ENCODE results near the gene MLLT6. TPM values are rescaled to one million over a fixed set of nuclear protein-coding genes. Genes with fewer than 3 reads are reported as not detected.

MLLT6 gene
- total and polyA plus RNA-seq, 2 of the 13 experiments (the other 11 are each of a cell fraction or from before 2014, with no cell fraction given) = 50.7 to 69.5 TPM

DNA sequence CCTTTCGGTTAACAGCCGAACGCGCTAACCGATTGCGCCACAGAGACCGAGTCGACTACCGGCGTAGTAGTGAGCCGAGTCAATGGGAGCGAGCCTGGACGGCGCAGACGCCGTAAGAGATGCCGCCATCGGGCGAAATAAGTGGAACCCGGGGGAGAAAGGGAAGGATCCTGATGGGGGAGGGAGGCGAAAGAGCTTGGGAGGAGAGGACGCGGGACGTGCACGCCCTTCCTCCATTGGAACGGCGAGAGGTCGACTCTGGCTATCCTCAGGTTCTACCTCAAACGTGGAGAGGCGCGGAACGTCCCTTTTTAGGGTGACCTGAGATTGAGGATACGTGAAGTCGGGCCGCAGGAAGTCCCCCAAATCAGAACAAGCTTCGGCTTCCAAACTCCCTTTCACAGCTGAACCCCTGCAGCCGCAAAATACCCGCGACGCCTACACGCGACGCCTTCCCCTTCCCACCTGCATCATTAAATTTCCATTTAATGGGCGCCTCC lies 46.8 kb downstream of the MLLT6 start (continued):
- TF ChIP-seq, protein P1, sequence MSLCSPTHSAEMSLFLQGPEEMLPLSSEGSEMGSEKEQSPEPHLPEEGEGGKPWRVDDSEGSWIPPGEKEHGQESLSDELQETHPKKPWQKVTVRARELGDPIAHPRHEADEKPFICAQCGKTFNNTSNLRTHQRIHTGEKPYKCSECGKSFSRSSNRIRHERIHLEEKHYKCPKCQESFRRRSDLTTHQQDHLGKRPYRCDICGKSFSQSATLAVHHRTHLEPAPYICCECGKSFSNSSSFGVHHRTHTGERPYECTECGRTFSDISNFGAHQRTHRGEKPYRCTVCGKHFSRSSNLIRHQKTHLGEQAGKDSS (CRISPR knock-in tag; IDR thresholded peaks at IDR 0.05; ENCODE audit: borderline replicate concordance, low read depth) = peak; percentile 81; the same call in 1 of the 2 replicates
- TF ChIP-seq MBD4 (IDR thresholded peaks at IDR 0.05; ENCODE audit: borderline replicate concordance, low read length) (no peak), SOX5 (CRISPR knock-in tag; IDR thresholded peaks at IDR 0.05; ENCODE audit: borderline replicate concordance) (peak; percentile 66; the same call in 1 of the 2 replicates), EEA1 (CRISPR knock-in tag; IDR thresholded peaks at IDR 0.05; ENCODE audit: borderline replicate concordance) (peak; percentile 28; the same call in 1 of the 2 replicates), SETDB1 (CRISPR knock-in tag; IDR thresholded peaks at IDR 0.05; ENCODE audit: borderline replicate concordance) (no peak), REPIN1 (CRISPR knock-in tag; IDR thresholded peaks at IDR 0.05; ENCODE audit: borderline replicate concordance, low read depth) (peak; percentile 80), NFE2L1 (CRISPR knock-in tag; IDR thresholded peaks at IDR 0.05; ENCODE audit: borderline replicate concordance) (0 out of 2 replicates have a peak, but pooled peaks have one; percentile 5), ONECUT2 (CRISPR knock-in tag; IDR thresholded peaks at IDR 0.05) (peak; percentile 2; the same call in 1 of the 2 replicates), SIX4 (CRISPR knock-in tag; IDR thresholded peaks at IDR 0.05) (no peak), ZNF101 (CRISPR knock-in tag; IDR thresholded peaks at IDR 0.05; ENCODE audit: borderline replicate concordance, low read depth) (no peak), ZSCAN21 (CRISPR knock-in tag; IDR thresholded peaks at IDR 0.05; ENCODE audit: borderline replicate concordance) (peak; percentile 37; the same call in 1 of the 2 replicates)
- TF ChIP-seq, protein P2, sequence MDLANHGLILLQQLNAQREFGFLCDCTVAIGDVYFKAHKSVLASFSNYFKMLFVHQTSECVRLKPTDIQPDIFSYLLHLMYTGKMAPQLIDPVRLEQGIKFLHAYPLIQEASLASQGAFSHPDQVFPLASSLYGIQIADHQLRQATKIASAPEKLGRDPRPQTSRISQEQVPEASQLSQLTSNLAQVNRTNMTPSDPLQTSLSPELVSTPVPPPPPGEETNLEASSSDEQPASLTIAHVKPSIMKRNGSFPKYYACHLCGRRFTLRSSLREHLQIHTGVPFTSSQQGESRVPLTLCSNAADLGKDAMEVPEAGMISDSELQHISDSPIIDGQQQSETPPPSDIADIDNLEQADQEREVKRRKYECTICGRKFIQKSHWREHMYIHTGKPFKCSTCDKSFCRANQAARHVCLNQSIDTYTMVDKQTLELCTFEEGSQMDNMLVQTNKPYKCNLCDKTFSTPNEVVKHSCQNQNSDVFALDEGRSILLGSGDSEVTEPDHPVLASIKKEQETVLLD (CRISPR knock-in tag; IDR thresholded peaks at IDR 0.05; ENCODE audit: low read depth) = peak; percentile 74
- TF ChIP-seq, protein P3, sequence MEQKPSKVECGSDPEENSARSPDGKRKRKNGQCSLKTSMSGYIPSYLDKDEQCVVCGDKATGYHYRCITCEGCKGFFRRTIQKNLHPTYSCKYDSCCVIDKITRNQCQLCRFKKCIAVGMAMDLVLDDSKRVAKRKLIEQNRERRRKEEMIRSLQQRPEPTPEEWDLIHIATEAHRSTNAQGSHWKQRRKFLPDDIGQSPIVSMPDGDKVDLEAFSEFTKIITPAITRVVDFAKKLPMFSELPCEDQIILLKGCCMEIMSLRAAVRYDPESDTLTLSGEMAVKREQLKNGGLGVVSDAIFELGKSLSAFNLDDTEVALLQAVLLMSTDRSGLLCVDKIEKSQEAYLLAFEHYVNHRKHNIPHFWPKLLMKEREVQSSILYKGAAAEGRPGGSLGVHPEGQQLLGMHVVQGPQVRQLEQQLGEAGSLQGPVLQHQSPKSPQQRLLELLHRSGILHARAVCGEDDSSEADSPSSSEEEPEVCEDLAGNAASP (CRISPR knock-in tag; IDR thresholded peaks at IDR 0.05; ENCODE audit: borderline replicate concordance) = peak; percentile 74; the same call in 1 of the 2 replicates
- TF ChIP-seq, protein P4, sequence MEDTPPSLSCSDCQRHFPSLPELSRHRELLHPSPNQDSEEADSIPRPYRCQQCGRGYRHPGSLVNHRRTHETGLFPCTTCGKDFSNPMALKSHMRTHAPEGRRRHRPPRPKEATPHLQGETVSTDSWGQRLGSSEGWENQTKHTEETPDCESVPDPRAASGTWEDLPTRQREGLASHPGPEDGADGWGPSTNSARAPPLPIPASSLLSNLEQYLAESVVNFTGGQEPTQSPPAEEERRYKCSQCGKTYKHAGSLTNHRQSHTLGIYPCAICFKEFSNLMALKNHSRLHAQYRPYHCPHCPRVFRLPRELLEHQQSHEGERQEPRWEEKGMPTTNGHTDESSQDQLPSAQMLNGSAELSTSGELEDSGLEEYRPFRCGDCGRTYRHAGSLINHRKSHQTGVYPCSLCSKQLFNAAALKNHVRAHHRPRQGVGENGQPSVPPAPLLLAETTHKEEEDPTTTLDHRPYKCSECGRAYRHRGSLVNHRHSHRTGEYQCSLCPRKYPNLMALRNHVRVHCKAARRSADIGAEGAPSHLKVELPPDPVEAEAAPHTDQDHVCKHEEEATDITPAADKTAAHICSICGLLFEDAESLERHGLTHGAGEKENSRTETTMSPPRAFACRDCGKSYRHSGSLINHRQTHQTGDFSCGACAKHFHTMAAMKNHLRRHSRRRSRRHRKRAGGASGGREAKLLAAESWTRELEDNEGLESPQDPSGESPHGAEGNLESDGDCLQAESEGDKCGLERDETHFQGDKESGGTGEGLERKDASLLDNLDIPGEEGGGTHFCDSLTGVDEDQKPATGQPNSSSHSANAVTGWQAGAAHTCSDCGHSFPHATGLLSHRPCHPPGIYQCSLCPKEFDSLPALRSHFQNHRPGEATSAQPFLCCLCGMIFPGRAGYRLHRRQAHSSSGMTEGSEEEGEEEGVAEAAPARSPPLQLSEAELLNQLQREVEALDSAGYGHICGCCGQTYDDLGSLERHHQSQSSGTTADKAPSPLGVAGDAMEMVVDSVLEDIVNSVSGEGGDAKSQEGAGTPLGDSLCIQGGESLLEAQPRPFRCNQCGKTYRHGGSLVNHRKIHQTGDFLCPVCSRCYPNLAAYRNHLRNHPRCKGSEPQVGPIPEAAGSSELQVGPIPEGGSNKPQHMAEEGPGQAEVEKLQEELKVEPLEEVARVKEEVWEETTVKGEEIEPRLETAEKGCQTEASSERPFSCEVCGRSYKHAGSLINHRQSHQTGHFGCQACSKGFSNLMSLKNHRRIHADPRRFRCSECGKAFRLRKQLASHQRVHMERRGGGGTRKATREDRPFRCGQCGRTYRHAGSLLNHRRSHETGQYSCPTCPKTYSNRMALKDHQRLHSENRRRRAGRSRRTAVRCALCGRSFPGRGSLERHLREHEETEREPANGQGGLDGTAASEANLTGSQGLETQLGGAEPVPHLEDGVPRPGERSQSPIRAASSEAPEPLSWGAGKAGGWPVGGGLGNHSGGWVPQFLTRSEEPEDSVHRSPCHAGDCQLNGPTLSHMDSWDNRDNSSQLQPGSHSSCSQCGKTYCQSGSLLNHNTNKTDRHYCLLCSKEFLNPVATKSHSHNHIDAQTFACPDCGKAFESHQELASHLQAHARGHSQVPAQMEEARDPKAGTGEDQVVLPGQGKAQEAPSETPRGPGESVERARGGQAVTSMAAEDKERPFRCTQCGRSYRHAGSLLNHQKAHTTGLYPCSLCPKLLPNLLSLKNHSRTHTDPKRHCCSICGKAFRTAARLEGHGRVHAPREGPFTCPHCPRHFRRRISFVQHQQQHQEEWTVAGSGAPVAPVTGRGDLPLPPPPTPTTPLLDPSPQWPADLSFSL (CRISPR knock-in tag; IDR thresholded peaks at IDR 0.05) = peak; percentile 63
- TF ChIP-seq, protein P5, sequence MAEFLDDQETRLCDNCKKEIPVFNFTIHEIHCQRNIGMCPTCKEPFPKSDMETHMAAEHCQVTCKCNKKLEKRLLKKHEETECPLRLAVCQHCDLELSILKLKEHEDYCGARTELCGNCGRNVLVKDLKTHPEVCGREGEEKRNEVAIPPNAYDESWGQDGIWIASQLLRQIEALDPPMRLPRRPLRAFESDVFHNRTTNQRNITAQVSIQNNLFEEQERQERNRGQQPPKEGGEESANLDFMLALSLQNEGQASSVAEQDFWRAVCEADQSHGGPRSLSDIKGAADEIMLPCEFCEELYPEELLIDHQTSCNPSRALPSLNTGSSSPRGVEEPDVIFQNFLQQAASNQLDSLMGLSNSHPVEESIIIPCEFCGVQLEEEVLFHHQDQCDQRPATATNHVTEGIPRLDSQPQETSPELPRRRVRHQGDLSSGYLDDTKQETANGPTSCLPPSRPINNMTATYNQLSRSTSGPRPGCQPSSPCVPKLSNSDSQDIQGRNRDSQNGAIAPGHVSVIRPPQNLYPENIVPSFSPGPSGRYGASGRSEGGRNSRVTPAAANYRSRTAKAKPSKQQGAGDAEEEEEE (CRISPR knock-in tag; IDR thresholded peaks at IDR 0.05; ENCODE audit: borderline replicate concordance) = no peak
- TF ChIP-seq, protein P6, sequence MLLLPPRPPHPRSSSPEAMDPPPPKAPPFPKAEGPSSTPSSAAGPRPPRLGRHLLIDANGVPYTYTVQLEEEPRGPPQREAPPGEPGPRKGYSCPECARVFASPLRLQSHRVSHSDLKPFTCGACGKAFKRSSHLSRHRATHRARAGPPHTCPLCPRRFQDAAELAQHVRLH (CRISPR knock-in tag; IDR thresholded peaks at IDR 0.05; ENCODE audit: borderline replicate concordance, low read depth) = peak; percentile 74; the same call in 1 of the 2 replicates

All from HepG2 (cell line).